ENCODE measurements around the gene LTC4S.

LTC4S gene

GRCh38 chr5:179812135-179812825 lies 18.5 kb downstream of the LTC4S start:
- H2AFZ ChIP-seq (ENCODE audit: low read length): no peak overlapping the region
- H3K27ac ChIP-seq (ENCODE audit: low read length): no peak overlapping the region
- no peaks in the 10 kb centered on the region for H3K4me1 ChIP-seq (ENCODE audit: low read length)
- no peak overlapping the region for H3K9ac ChIP-seq (ENCODE audit: low read length)
- no peaks in the 10 kb centered on the region for H3K27me3 ChIP-seq (replicated peaks; ENCODE audit: insufficient read depth, low read length)
- peaks cover 9% of the 10 kb centered on the region for H3K79me2 ChIP-seq (ENCODE audit: low read length)
- H3F3A ChIP-seq (ENCODE audit: insufficient read depth, low read length): 0 out of 2 replicates have a peak, but pooled peaks cover under 1% of the 10 kb centered on the region
- H3K9me2 ChIP-seq (replicated peaks; ENCODE audit: insufficient read depth, low read length): no peaks in the 10 kb centered on the region
- H3K36me3 ChIP-seq (replicated peaks; ENCODE audit: insufficient read depth, low read length): no peaks in the 10 kb centered on the region
- no peak overlapping the region for H3K4me3 ChIP-seq (ENCODE audit: low read length)
- no peak for DNase-seq
- no peak overlapping the region for H3K4me2 ChIP-seq (ENCODE audit: low read depth, low read length)
- H3K9me3 ChIP-seq (replicated peaks; ENCODE audit: insufficient read depth, low read length): no peaks in the 10 kb centered on the region
- H4K20me1 ChIP-seq (ENCODE audit: insufficient read depth, low read length): no peaks in the 10 kb centered on the region
- TF ChIP-seq EZH2 (optimal IDR thresholded peaks at IDR 0.05; ENCODE audit: low read depth, low read length) (no peak), EZH2phosphoT487 (IDR thresholded peaks at IDR 0.05; ENCODE audit: low read length) (no peak), CTCF (IDR thresholded peaks at IDR 0.05; ENCODE audit: low read length) (no peak)

GRCh38 chr5:179812997-179813607 lies 19.3 kb downstream of the LTC4S start:
- Histone ChIP-seq H3K4me2 (ENCODE audit: low read depth, low read length) (no peak overlapping the region), H3K4me1 (ENCODE audit: low read length) (peaks cover under 1% of the 10 kb centered on the region), H3F3A (ENCODE audit: insufficient read depth, low read length) (no peaks in the 10 kb centered on the region), H4K20me1 (ENCODE audit: insufficient read depth, low read length) (no peaks in the 10 kb centered on the region), H3K9me3 (replicated peaks; ENCODE audit: insufficient read depth, low read length) (no peaks in the 10 kb centered on the region), H3K4me3 (ENCODE audit: low read length) (no peak overlapping the region), H3K9ac (ENCODE audit: low read length) (no peak overlapping the region), H3K79me2 (ENCODE audit: low read length) (peaks cover 3% of the 10 kb centered on the region), H3K27ac (ENCODE audit: low read length) (no peak overlapping the region), H3K27me3 (replicated peaks; ENCODE audit: insufficient read depth, low read length) (no peaks in the 10 kb centered on the region), H3K9me2 (replicated peaks; ENCODE audit: insufficient read depth, low read length) (no peaks in the 10 kb centered on the region), H3K36me3 (replicated peaks; ENCODE audit: insufficient read depth, low read length) (no peaks in the 10 kb centered on the region), H2AFZ (ENCODE audit: low read length) (no peak overlapping the region)
- TF ChIP-seq EZH2phosphoT487 (IDR thresholded peaks at IDR 0.05; ENCODE audit: low read length): no peak
- TF ChIP-seq EZH2 (optimal IDR thresholded peaks at IDR 0.05; ENCODE audit: low read depth, low read length): no peak
- TF ChIP-seq CTCF (IDR thresholded peaks at IDR 0.05; ENCODE audit: low read length): no peak
- no peak for DNase-seq

GRCh38 chr5:179814090-179814489 lies 20.3 kb downstream of the LTC4S start:
- TF ChIP-seq EZH2 (optimal IDR thresholded peaks at IDR 0.05; ENCODE audit: low read depth, low read length) (no peak), EZH2phosphoT487 (IDR thresholded peaks at IDR 0.05; ENCODE audit: low read length) (no peak), CTCF (IDR thresholded peaks at IDR 0.05; ENCODE audit: low read length) (no peak)
- Histone ChIP-seq H3K9ac (ENCODE audit: low read length) (no peak overlapping the region), H3K4me3 (ENCODE audit: low read length) (no peak overlapping the region), H3K36me3 (replicated peaks; ENCODE audit: insufficient read depth, low read length) (no peaks in the 10 kb centered on the region), H4K20me1 (ENCODE audit: insufficient read depth, low read length) (no peaks in the 10 kb centered on the region), H3K4me2 (ENCODE audit: low read depth, low read length) (no peak overlapping the region), H3K9me3 (replicated peaks; ENCODE audit: insufficient read depth, low read length) (no peaks in the 10 kb centered on the region), H3K27me3 (replicated peaks; ENCODE audit: insufficient read depth, low read length) (no peaks in the 10 kb centered on the region), H3K9me2 (replicated peaks; ENCODE audit: insufficient read depth, low read length) (no peaks in the 10 kb centered on the region), H2AFZ (ENCODE audit: low read length) (no peak overlapping the region), H3K79me2 (ENCODE audit: low read length) (peaks cover 6% of the 10 kb centered on the region; the same call in 1 of the 2 replicates), H3F3A (ENCODE audit: insufficient read depth, low read length) (no peaks in the 10 kb centered on the region), H3K27ac (ENCODE audit: low read length) (no peak overlapping the region), H3K4me1 (ENCODE audit: low read length) (peaks cover 6% of the 10 kb centered on the region)
- DNase-seq: no peak

All from MM.1S (cell line).